Panc1 (cell line): ENCODE measurements around the gene ANKRD33B. TPM values are rescaled to one million over a fixed set of nuclear protein-coding genes. Genes with fewer than 3 reads are reported as not detected.

Experiments
- ATAC-seq: fragments of 200-7000 bp; cut with Tn5 transposase; 2 replicates; pipeline ENCODE4 v1.9.1; 2020; ENCODE audit warnings: mild to moderate bottlenecking, moderate library complexity
- BruUV-seq: library from RNA; stranded (reverse); fragments of 400-500 nt; replicated peaks from 2 replicates; lab custom pipeline; 2021; lab: Mats Ljungman, UMichigan
- CTCF ChIA-PET: fragments of 300-600 bp; sonication (Branson Sonifier 250); formaldehyde crosslinking; loops from one replicate; lab custom pipeline; 2022; ENCODE audit warnings: antibody characterized with exemption; lab: Charles Lee
- POLR2A ChIA-PET: fragments of 300-600 bp; sonication (Branson Sonifier 250); formaldehyde crosslinking; loops from one replicate; lab custom pipeline; 2022; ENCODE audit warnings: antibody characterized with exemption; lab: Charles Lee
- DNase-seq: peaks from one replicate; pipeline ENCODE4 v3.0.0-alpha.2; 2010; ENCODE audit warnings: low read depth, low spot score
- H3K27ac ChIP-seq: 2 replicates; pipeline ENCODE4 v1.5.1; 2011; ENCODE audit warnings: mild to moderate bottlenecking, low read length, inconsistent platforms
- H3K27me3 ChIP-seq: fragments of 200-500 bp; sonication (Bioruptor generic); 2 replicates; pipeline ENCODE4 v1.6.0; 2014; ENCODE audit warnings: low read length, inconsistent platforms; ENCODE audit not compliant: control insufficient read depth, insufficient read depth
- H3K36me3 ChIP-seq: fragments of 200-500 bp; sonication (Bioruptor generic); 2 replicates; pipeline ENCODE4 v1.5.1; 2014; ENCODE audit warnings: inconsistent platforms, mild to moderate bottlenecking, low read length, moderate library complexity; ENCODE audit not compliant: control insufficient read depth, insufficient read depth
- H3K4me1 ChIP-seq: 2 replicates; pipeline ENCODE4 v1.5.1; 2011; ENCODE audit warnings: inconsistent platforms, mild to moderate bottlenecking, low read length, moderate library complexity; ENCODE audit not compliant: control insufficient read depth, insufficient read depth
- H3K4me3 ChIP-seq, 2 experiments: 2 replicates each; pipeline ENCODE4 v1.5.1; 2011 to 2012; ENCODE audit warnings: low read depth in 2 of 2, low read length in 2 of 2, mild to moderate bottlenecking in 2 of 2, inconsistent platforms in 1 of 2, moderate library complexity in 1 of 2
- H3K9me3 ChIP-seq: fragments of 200-500 bp; sonication (Bioruptor generic); 2 replicates; pipeline ENCODE4 v1.5.1; 2014; ENCODE audit warnings: low read depth, mild to moderate bottlenecking, inconsistent platforms, low read length, moderate library complexity; ENCODE audit not compliant: control insufficient read depth, insufficient read depth
- CTCF ChIP-seq: fragments of 450-650 bp; IDR thresholded peaks from 2 replicates; pipeline ENCODE4 v1.5.1; 2017; ENCODE audit warnings: mild to moderate bottlenecking
- POLR2AphosphoS5 ChIP-seq: IDR thresholded peaks from 2 replicates; pipeline ENCODE4 v1.6.1; 2012; ENCODE audit warnings: mild to moderate bottlenecking, low read depth, low read length, moderate library complexity
- REST ChIP-seq, 2 experiments: IDR thresholded peaks; 2 replicates each; pipeline ENCODE4 v1.6.1; 2011 to 2012; ENCODE audit warnings: low read depth in 2 of 2, control low read depth in 1 of 2, low read length in 1 of 2, mild to moderate bottlenecking in 1 of 2, moderate library complexity in 1 of 2; ENCODE audit not compliant: insufficient read depth in 1 of 2
- SIN3A ChIP-seq: IDR thresholded peaks from 2 replicates; pipeline ENCODE4 v1.6.1; 2012; ENCODE audit warnings: low read depth, mild to moderate bottlenecking, low read length, moderate library complexity, borderline replicate concordance; ENCODE audit not compliant: insufficient read depth
- TCF7L2 ChIP-seq: IDR thresholded peaks from 2 replicates; pipeline ENCODE4 v1.6.1; 2011; ENCODE audit warnings: mild to moderate bottlenecking, low read depth, low read length, inconsistent platforms
- in situ Hi-C: cut with HindIII; loops from 2 replicates; pipeline ENCODE4 v1.10.0; 2016; ENCODE audit warnings: low sequenced_read_pairs, low pct_unique_long_range_greater_than_20kb
- intact Hi-C: fragments of 100-400 bp; cut with micrococcal nuclease; formaldehyde crosslinking; loops from one replicate; pipeline ENCODE4 v1.10.0; 2022; ENCODE audit not compliant: unreplicated experiment
- total RNA-seq: library from RNA; stranded (reverse); gene quantifications from one replicate; pipeline ENCODE4 v1.2.1, GENCODE V29; 2021; ENCODE audit not compliant: unreplicated experiment

Gene ANKRD33B
- total RNA-seq, 1 experiment from 2014 or later = 19.1 TPM

- ATAC-seq (no peak), DNase-seq (no peak)
- Histone ChIP-seq H3K9me3 (no peaks in the 10 kb centered on the region), H3K27ac (no peak overlapping the region), H3K4me3 (no peak overlapping the region), H3K27me3 (no peaks in the 10 kb centered on the region), H3K36me3 (no peaks in the 10 kb centered on the region), H3K4me1 (no peaks in the 10 kb centered on the region; the same call in 1 of the 2 replicates)
- POLR2A ChIA-PET = no interaction called here
- CTCF ChIA-PET = no interaction called here
- intact Hi-C loops = no loop called here
- BruUV-seq = no TSS peak
- no peak for TF ChIP-seq REST (IDR thresholded peaks at IDR 0.05; ENCODE audit: insufficient read depth in 1 of 2, low read depth in 2 of 2, low read length in 1 of 2)
- TF ChIP-seq CTCF = no peak
- no peak for TF ChIP-seq TCF7L2
- no peak for TF ChIP-seq POLR2AphosphoS5
- TF ChIP-seq SIN3A = no peak
- in situ Hi-C loops = no loop called here
These were observed 78.5 kb downstream of the ANKRD33B start for GRCh38 chr5:10642367-10642766.

GRCh38 chr5:10644192-10644591 is 80.3 kb downstream of the ANKRD33B start:
- H3K36me3 ChIP-seq = no peaks in the 10 kb centered on the region
- ChIA-PET CTCF (no interaction called here), POLR2A (no interaction called here)
- no peak overlapping the region for H3K27ac ChIP-seq
- H3K9me3 ChIP-seq = no peaks in the 10 kb centered on the region
- H3K4me3 ChIP-seq = no peak overlapping the region
- intact Hi-C loops (no loop called here), in situ Hi-C loops (no loop called here)
- no peak for TF ChIP-seq TCF7L2
- no peak for TF ChIP-seq SIN3A
- TF ChIP-seq POLR2AphosphoS5 = no peak
- TF ChIP-seq CTCF = no peak
- no peak for TF ChIP-seq REST (IDR thresholded peaks at IDR 0.05; ENCODE audit: insufficient read depth in 1 of 2, low read depth in 2 of 2, low read length in 1 of 2)
- TSS peak; percentile 43 for BruUV-seq
- no peaks in the 10 kb centered on the region; the same call in 1 of the 2 replicates for H3K4me1 ChIP-seq
- DNase-seq (no peak), ATAC-seq (no peak)
- H3K27me3 ChIP-seq = no peaks in the 10 kb centered on the region
